Right lobe of liver (tissue), 6 donors: Measurements from ENCODE around the gene KY. TPM values are rescaled to one million over a fixed set of nuclear protein-coding genes. Genes with fewer than 3 reads are reported as not detected.
A peak's percentile ranks its signal among the peaks of the same experiment; 100 is the strongest.

Source experiments
- ATAC-seq, 4 donors: fragments of 200-7000 bp; cut with Tn5 transposase; one replicate each; pipeline ENCODE4 v1.9.1; 2020; ENCODE audit warnings: mild to moderate bottlenecking in 4 of 4, moderate library complexity in 4 of 4
- DNase-seq, 3 donors: peaks; one replicate each; pipeline ENCODE4 v3.0.0-alpha.2; 2020
- H3K27ac ChIP-seq, 3 donors: fragments of 200-600 bp; one replicate each; pipeline ENCODE4 v1.8.0; 2022
- H3K27me3 ChIP-seq, 2 donors: fragments of 200-600 bp; one replicate each; pipeline ENCODE4 v1.8.0; 2022
- H3K36me3 ChIP-seq, 4 donors: fragments of 200-600 bp; sonication (generic) in 1 of 4; one replicate each; pipeline versions ENCODE4 v1.5.1 to v1.8.0; 2017 to 2022; ENCODE audit warnings: control low read depth in 1 of 4
- H3K4me1 ChIP-seq, 4 donors: fragments of 200-600 bp; sonication (generic) in 1 of 4; one replicate each; pipeline versions ENCODE4 v1.5.1 to v1.8.0; 2017 to 2022; ENCODE audit warnings: control low read depth in 1 of 4
- H3K4me3 ChIP-seq, 3 donors: fragments of 200-600 bp; one replicate each; pipeline ENCODE4 v1.8.0; 2022
- H3K9me3 ChIP-seq, 4 donors: fragments of 200-600 bp; sonication (generic) in 1 of 4; one replicate each; pipeline versions ENCODE4 v1.5.1 to v1.8.0; 2017 to 2022; ENCODE audit warnings: control low read depth in 1 of 4
- CTCF ChIP-seq, 4 donors: fragments of 200-600 bp in 3 of 4; fragments of 450-650 bp in 1 of 4; IDR thresholded peaks; one replicate each; pipeline versions ENCODE4 v1.5.1 to v1.8.0; 2016 to 2022; ENCODE audit warnings: antibody characterized with exemption in 4 of 4, mild to moderate bottlenecking in 2 of 4
- POLR2A ChIP-seq: fragments of 450-650 bp; IDR thresholded peaks from one replicate; pipeline ENCODE4 v1.6.1; 2017; ENCODE audit warnings: antibody characterized with exemption, mild to moderate bottlenecking
- WGBS: methylation state at CpG from one replicate; pipeline ENCODE4 v1.1.6; 2018; ENCODE audit warnings: low coverage, low lambda C conversion rate; ENCODE audit not compliant: insufficient coverage; ENCODE audit errors: missing lambda C conversion rate; 5-methylcytosine and 5-hydroxymethylcytosine counted together
- intact Hi-C, 2 donors: fragments of 100-400 bp; cut with DNase I; formaldehyde crosslinking; loops; one replicate each; pipeline versions ENCODE4 v1.11.2 to v1.14.1; 2022
- total RNA-seq, 6 experiments: library from RNA; depleted of rRNA in 2 of 6; stranded (reverse); fragments of >200 nt in 2 of 6; fragmentation: NEBNext Ultra II Directional in 3 of 6; extraction: Animal tissue kit (Norgen Biotek cat#: 25700) in 3 of 6; gene quantifications; one replicate each; pipeline versions ENCODE4 v1.1.0 to v1.2.4, GENCODE V29; 2016 to 2023
- donor health status: DM: no; HTN: yes; CAD: no.
- donor health status: DM: no; HTN: no; CAD: no.
- donor health status: DM: no; HTN: no; CAD: no.
- donor health status: DM: no; HTN: yes; CAD: no.
- donor health status: DM: no; HTN: yes; CAD: no.

The KY gene
- total RNA-seq, 6 experiments from 2014 or later, result not detected

- H3K4me1 ChIP-seq, result no peaks in the 10 kb centered on the region
- H3K27ac ChIP-seq, result no peak overlapping the region
- intact Hi-C loops, result no loop called here
- H3K4me3 ChIP-seq, result no peak overlapping the region
- ATAC-seq (peak; percentile 39 to 65 (median 54)), DNase-seq (no peak)
- H3K36me3 ChIP-seq, result no peaks in the 10 kb centered on the region
- 46% methylated on average over 4 of the region's 4 CpGs for WGBS
- no peaks in the 10 kb centered on the region for H3K27me3 ChIP-seq
- no peaks in the 10 kb centered on the region for H3K9me3 ChIP-seq
- TF ChIP-seq POLR2A (no peak), CTCF (IDR thresholded peaks at IDR 0.05) (peak in 3 of 4 donors; percentile 33 to 43 (median 37))
These were observed 9.9 kb downstream of the KY start for GRCh38 chr3:134640872-134641470.

DNA sequence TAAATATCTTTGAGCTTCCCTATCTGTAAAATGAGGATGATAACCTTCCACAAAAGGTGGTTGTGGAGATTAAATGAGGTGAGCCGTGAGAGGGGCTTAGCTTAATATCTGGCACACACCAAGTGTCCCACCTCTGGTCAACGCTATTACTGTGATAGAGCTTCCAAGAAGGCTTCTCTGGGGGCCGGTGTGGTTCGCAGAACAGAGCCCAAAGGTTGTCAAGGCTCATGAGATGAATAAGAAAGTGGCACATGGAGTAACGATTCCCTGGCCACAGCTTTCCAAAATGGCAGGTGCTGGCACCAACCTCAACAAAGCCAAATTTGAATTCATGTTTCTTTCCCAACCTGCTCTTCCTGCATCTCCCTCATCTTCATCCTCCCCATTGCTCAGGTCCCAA lies 10.4 kb downstream of the KY start:
- H3K4me3 ChIP-seq, result no peak overlapping the region
- H3K36me3 ChIP-seq, result no peaks in the 10 kb centered on the region
- H3K9me3 ChIP-seq, result no peaks in the 10 kb centered on the region
- H3K27me3 ChIP-seq, result no peaks in the 10 kb centered on the region
- DNase-seq (no peak), ATAC-seq (no peak)
- H3K27ac ChIP-seq, result no peak overlapping the region
- intact Hi-C loops, result no loop called here
- H3K4me1 ChIP-seq, result no peaks in the 10 kb centered on the region
- 50% methylated on average over 1 of the region's 5 CpGs for WGBS
- TF ChIP-seq POLR2A (no peak), CTCF (IDR thresholded peaks at IDR 0.05) (no peak)

DNA sequence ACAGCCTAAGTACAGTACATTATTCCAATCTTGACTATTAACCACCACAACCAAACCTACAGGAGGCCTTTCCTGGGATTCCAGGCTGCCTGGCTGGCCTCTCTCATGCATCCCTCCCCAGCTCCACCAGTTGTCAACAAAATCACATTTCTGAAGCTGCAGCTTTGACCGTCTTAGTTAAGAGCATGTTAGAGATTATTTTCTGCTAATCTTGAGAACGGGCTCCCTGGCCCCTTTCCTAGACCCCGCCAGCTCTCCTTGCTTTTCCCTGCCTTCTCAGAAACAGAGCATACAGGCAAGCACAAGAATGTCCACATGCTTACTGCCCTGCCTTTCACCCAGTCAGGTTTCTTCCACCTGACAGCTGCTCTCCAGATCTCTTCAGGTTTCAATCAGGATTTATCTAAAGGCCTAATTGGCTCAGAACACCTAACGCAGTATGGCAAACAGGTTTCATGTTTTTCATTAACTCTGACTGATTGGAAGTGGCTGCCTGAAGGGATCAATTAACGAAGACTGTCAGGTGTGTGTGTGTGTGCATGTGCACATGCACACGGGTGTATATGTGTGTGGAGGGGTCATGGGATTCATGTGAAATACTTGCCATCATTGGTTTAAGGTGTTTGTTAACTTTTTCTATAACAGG lies 12.3 kb downstream of the KY start:
- ATAC-seq, result no peak
- Histone ChIP-seq H3K9me3 (no peaks in the 10 kb centered on the region), H3K4me1 (no peaks in the 10 kb centered on the region), H3K36me3 (no peaks in the 10 kb centered on the region), H3K27me3 (no peaks in the 10 kb centered on the region), H3K27ac (no peak overlapping the region), H3K4me3 (no peak overlapping the region)
- intact Hi-C loops, result no loop called here
- WGBS, result 72% methylated on average over 6 of the region's 6 CpGs
- no peak for TF ChIP-seq POLR2A
- no peak for TF ChIP-seq CTCF (IDR thresholded peaks at IDR 0.05)
- DNase-seq, result no peak

- Histone ChIP-seq H3K4me1 (no peaks in the 10 kb centered on the region), H3K36me3 (no peaks in the 10 kb centered on the region), H3K9me3 (no peaks in the 10 kb centered on the region), H3K27me3 (no peaks in the 10 kb centered on the region), H3K4me3 (no peak overlapping the region), H3K27ac (no peak overlapping the region)
- whole genome bisulfite sequencing, result 86% methylated on average over 1 of the region's 1 CpG
- TF ChIP-seq POLR2A, result no peak
- TF ChIP-seq CTCF (IDR thresholded peaks at IDR 0.05), result no peak
- ATAC-seq, result no peak
- intact Hi-C loops, result no loop called here
- DNase-seq, result no peak
These were observed 14.4 kb downstream of the KY start for GRCh38 chr3:134636406-134636805.
